ENCODE measurements around the gene SNU13.
"Not testable (repeated sequence)": the region's sequence is repeated elsewhere in the genome, so short reads cannot be mapped to it uniquely, and the experiment has no call there.

The SNU13 gene

DNA sequence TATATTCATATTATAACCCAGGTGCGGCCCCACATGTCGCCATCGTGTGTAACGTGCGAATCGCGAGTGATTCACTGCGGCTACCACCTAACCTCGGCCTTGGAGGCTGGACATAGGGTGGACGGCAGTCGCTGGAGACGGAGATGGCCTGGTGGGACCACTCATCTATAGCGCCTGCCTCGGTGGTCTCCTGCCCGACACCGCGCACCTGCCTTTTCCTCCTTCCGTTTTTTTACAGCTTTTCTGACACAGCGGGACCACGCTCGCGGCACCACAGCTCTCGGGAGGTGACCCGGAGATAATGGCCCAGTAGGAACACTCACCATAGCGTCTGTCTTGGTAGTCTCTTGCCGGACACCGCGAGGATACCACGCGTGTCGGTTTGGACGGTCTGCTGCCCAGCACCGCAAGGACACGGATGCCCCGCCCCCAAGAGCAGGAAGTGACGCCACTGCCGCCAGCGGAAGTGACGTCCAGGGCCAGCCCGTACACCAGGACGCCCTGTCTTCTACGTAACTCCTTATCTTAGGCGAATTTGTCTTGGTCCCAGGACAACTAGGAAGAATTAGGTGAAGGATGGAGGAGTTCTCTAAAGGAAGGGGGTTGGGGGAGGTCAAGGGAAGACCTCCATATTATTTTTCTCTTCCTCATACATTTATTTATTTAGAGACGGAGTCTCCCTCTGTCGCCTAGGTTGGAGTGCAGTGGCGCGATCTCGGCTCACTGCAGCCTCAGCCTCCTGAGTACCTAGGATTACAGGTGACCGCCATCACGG is 6.4 kb downstream of the SNU13 start:
- DNase-seq (ENCODE audit: low read depth in 1 of 2, low spot score in 1 of 2): peak; percentile 61 to 79

DNA sequence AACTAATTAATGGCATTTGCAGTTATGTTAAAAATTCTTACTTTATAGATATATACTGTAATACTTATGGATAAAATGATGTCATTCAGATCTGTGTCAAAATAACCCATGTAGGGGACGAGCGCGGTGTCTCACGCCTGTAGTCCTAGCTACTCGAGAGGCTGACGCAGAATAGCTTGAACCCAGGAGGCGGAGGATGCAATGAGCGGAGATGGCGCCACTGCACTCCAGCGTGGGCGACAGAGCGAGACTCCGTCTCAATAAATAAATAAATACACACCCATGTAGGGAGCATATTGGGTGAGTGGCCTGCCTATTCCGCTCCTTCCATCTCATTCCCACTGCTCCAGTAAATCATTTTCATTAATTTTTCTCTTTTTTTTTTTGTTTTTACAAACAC is 7.1 kb downstream of the SNU13 start:
- no peak for DNase-seq (ENCODE audit: low read depth in 1 of 2, low spot score in 1 of 2)

GRCh38 chr22:41676134-41676533 is 12.5 kb downstream of the SNU13 start:
- no peak for DNase-seq (ENCODE audit: low read depth in 1 of 2, low spot score in 1 of 2)

DNA sequence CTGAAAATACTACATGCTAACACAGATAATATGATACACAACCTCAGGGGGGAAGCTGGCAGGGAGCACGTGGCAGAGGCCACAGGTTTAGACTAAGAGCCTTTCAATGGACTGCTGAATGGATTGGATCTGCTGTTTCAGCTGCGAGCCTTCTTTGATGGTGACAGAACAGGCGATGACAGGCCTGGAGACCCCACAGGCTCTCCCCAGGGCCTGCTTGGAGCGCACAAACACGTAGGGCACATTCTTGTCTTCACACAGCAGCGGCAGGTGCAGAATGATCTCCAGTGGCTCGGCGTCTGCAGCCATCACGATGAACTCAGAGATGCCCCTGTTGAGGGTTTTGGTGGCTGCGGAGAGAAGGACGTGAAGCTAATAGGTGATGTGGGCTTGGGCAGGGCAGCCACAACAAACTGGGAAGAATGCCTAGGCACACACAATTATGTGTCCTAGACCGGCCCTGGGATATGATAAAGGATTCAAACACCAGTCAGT is 13.8 kb downstream of the SNU13 start:
- DNase-seq (ENCODE audit: low read depth in 1 of 2, low spot score in 1 of 2): no peak

DNA sequence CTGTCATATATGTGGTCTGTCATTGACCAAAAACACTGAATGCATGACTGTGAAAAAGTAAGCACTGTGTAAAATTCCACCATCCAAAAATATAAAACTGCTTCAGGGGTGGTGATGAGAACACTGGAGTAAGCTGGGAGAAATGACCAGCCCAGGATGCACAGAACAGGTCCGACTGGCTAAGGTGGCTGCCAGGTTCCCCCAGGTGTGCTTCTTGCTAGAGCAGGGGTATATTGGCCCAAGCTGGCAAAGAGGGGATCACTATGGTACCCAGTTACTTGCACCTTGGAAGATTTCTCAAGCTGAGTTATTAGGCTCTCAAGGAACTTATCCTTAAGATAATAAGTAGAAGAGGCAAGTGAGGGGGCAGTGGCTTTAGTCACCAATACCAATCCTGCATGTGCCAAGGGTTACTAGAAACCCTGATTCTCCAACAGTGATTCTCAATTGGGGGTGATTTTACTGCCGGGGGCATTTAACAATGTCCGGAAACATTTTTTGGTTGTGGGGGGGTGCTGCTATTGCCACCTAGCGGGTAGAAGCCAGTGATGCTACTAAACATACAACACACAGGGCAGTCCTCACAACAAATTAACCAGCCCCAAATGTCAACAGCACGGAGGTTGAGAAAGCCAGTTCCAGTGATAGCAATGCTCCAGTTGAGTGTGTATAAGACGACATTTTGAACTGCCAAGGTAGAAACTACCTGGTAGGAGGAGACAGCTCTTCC is 15.7 kb downstream of the SNU13 start:
- DNase-seq (ENCODE audit: low read depth in 1 of 2, low spot score in 1 of 2): no peak

DNA sequence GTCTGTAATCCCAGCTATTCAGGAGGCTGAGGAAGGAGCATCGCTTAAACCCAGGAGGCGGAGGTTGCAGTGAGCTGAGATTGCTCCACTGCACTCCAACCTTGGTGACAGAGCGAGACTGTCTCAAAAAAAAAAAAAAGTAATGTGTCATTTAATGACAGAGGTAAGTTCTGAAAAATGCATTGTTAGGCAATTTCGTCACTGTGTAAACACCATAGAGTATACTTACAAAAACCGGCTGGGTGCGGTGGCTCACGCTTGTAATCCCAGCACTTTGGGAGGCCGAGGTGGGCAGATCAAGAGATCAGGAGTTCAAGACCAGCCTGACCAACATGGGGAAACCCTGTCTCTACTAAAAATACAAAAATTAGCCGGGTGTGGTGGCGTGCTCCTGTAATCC is 16.6 kb downstream of the SNU13 start:
- DNase-seq (ENCODE audit: low read depth in 1 of 2, low spot score in 1 of 2): not testable (repeated sequence)

DNA sequence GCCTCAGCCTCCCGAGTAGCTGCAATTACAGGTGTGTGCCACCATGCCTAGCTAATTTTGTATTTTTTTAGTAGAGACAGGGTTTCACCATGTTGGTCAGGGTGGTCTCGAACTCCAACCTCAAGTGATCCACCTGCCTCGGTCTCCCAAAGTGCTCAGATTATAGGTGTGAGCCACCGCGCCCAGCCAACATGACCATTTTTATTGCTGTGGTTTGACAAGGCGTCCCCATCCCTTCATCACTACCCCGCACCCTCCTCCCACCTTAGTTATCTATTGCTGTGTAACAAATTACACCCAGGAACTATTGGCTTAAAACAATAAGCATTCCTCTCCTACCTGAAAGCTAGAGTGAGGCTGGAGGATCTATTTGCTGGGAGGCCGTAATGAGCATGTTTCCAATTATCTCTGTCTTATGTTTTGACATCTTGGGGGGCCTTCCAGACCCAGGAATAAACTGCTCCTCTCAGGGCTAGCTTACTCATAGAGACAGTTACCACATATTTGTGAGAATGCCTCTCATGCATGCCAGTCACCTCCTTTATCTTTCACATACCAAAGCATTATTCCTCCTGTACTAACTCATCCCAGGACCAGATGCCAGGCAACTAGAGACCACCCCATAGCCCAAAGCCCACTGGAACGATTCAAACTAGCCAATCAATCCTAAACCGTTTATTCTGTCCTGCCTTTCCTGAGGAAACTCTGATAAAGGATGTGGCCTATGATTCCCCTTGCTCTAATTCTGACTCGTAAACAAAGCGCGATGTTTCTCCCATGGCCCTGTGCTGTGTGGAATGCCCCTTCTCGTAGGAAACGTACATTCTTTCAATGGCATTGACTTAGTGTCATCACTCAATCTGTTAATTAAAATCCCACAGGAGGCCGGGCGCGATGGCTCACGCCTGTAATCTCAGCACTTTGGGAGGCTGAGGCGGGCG is 19.4 kb downstream of the SNU13 start:
- DNase-seq (ENCODE audit: low read depth in 1 of 2, low spot score in 1 of 2): no peak

- DNase-seq (ENCODE audit: low read depth in 1 of 2, low spot score in 1 of 2): no peak
Measured at GRCh38 chr22:41664951-41665350, 23.7 kb downstream of the SNU13 start.

GRCh38 chr22:41664490-41664889 is 24.2 kb downstream of the SNU13 start:
- no peak for DNase-seq (ENCODE audit: low read depth in 1 of 2, low spot score in 1 of 2)

DNA sequence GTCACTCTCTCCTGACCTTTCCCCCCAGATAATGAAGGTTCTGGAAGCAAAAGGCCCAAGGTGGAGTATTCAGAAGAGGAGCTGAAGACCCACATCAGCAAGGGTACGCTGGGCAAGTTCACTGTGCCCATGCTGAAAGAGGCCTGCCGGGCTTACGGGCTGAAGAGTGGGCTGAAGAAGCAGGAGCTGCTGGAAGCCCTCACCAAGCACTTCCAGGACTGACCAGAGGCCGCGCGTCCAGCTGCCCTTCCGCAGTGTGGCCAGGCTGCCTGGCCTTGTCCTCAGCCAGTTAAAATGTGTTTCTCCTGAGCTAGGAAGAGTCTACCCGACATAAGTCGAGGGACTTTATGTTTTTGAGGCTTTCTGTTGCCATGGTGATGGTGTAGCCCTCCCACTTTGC is 25.1 kb downstream of the SNU13 start:
- not testable (repeated sequence) for DNase-seq (ENCODE audit: low read depth in 1 of 2, low spot score in 1 of 2)

- DNase-seq (ENCODE audit: low read depth in 1 of 2, low spot score in 1 of 2): no peak
Measured at GRCh38 chr22:41661713-41662112, 27.0 kb downstream of the SNU13 start.

DNA sequence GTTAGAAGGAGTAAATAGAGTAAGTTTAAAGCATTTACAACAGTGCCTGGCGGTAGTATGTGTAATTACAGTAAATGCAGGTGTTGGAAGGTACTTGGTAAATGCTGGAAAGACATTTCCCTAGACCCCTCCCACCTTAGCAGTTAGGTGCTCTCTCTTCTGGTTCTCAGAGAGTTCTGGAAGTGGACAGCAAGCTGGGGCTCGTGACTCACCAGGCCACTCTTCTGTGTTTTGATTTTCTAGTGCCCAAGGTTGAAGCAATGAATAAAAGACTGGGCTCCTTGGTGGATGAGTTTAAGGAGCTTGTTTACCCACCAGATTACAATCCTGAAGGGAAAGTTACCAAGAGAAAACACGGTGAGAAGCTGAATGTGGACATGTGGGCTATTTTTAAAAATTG is 27.6 kb downstream of the SNU13 start:
- DNase-seq (ENCODE audit: low read depth in 1 of 2, low spot score in 1 of 2): no peak

DNA sequence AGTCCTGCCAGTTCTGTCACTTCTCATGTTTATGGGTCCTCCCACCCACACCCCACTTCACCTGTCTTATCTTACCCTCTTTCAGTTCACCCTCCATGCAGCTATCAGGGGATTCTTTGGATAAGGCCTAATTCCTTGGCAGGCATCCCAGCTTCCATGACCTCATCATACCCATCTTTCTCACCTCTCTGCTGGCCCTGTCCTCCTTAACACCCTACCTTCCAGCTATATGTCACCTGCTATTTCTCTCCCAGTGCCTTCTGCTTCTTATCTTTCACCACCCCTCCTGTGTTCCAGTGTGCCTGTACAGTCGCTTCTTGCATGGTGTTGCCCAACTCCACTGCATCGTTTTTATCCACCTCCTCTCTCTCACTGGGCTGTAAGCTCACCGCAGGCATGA is 28.3 kb downstream of the SNU13 start:
- no peak for DNase-seq (ENCODE audit: low read depth in 1 of 2, low spot score in 1 of 2)

DNA sequence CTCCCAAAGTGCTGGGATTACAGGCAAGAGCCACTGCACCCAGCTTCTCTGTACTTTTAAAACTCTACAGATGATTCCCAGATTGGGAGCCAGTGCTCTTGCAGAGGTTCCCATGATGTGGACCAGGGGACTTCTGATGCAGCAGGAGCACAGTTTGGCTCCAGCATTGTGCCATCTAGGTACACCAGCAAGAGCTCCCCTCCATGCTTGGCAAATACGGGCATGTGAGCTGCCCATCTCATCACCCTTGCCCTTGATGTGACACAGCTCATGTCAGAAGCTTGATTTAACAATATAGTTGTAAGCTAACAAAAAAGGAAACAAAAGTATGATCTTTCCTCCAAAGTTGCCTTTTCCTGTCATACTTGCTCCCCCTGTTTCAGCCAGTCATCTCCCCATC is 28.7 kb downstream of the SNU13 start:
- DNase-seq (ENCODE audit: low read depth in 1 of 2, low spot score in 1 of 2): no peak

GRCh38 chr22:41658869-41659268 is 29.8 kb downstream of the SNU13 start:
- no peak for DNase-seq (ENCODE audit: low read depth in 1 of 2, low spot score in 1 of 2)

DNA sequence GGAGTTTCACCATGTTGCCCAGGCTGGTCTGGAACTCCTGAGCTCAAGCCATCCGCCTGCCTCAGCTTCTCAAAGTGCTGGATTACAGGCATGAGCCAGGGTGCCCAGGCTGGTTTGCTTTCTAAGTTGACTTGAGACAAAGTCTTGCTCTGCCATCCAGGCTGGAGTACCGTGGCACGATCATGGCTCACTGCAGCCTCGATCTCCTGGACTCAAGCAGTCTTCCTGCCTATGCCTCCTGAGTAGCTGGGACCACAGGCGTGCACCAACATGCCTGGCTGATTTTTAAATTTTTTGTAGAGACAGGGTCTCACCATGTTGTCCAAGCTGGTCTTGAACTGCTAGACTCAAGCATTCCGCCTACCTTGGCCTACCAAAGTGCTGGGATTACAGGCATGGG is 31.0 kb downstream of the SNU13 start:
- DNase-seq (ENCODE audit: low read depth in 1 of 2, low spot score in 1 of 2): no peak

DNA sequence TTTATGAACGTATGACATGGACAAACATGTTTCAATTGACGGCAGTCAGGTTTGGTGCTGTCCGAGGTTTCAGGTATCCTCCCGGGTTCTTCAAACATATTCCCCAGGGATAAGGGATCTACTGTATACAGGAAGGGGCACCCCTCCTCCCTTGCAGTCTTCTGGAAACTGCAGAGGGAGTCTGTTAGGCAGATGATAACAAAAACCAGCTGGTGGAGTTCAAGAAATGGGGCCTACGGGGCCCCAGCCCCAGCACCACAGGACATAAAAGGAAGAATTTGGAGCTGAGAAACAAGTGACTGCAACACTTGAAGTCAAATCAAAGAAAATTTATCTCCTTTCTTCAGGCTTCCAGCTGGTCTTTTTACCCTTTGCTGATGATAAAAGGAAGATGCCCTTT is 32.1 kb downstream of the SNU13 start:
- DNase-seq (ENCODE audit: low read depth in 1 of 2, low spot score in 1 of 2): no peak

DNA sequence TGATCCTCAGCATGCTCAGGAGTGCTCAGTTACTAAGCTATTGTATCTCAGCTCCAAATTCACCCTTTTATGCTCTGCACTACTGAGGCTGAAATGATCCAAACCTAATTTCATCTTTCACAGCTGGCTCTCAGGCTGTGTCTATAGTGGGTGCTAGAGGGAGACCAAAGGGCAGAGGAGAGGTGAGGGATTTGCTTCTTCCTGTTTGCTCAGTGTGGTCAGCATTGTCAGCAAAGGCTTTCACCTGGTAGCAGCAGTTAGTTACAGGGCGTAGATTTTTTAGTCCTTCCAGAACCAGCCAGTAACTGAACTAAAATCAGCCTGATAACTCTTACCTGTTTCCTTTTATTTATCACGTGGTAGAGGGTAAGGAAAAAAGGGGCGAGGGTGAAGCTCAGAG is 34.3 kb downstream of the SNU13 start:
- no peak for DNase-seq (ENCODE audit: low read depth in 1 of 2, low spot score in 1 of 2)

- DNase-seq (ENCODE audit: low read depth in 1 of 2, low spot score in 1 of 2): no peak
Measured at GRCh38 chr22:41650821-41651220, 37.8 kb downstream of the SNU13 start.

GRCh38 chr22:41650229-41650628 is 38.4 kb downstream of the SNU13 start:
- DNase-seq (ENCODE audit: low read depth in 1 of 2, low spot score in 1 of 2): no peak

DNA sequence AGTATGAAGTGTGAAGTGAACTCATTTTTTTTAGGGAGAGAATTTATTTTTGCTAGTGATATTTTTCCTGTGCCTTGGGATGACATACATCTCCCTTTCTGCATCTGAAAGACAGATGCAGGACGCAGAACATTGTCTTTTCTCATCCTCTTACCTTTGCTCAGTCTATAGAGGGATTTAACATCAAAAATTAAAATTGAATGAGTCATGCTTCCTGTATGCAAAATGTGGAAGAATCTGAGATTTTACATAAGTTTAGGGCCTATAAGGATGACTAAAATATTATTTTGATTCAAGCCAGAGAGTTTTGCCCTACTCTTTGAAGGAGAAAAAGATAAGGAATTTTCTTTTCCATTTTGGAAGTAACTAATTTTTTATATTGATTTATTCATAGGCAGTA is 40.2 kb downstream of the SNU13 start:
- DNase-seq (ENCODE audit: low read depth in 1 of 2, low spot score in 1 of 2): no peak
